SKM-1 treated with dmso at 0.1 percent for 144 hours (cell line): ENCODE measurements around the gene GRIK2.
"Not testable (repeated sequence)": the region's sequence is repeated elsewhere in the genome, so short reads cannot be mapped to it uniquely, and the experiment has no call there.

Source experiments
- DNase-seq: peaks from one replicate; lab custom pipeline; 2025; ENCODE audit not compliant: unreplicated experiment; lab: John Stamatoyannopoulos, UW

Gene GRIK2

DNA sequence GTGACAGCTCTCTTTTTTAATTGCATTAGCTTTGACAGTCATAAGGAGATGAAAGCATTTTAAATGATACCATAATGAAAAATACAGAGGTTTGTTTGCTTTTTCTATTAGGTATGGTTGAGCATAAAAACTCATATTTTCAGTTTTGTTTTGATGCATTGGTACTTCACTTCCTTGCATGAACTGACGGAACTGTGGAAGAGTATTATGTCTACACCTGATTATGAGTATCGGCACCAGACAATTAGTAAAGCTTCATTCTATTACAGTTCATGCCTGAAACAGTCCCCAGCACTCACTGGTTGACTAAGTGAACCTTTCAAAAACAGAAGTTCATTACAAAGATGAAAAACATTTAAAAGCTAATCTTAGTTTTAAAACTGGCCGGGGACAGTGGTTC is 593.0 kb downstream of the GRIK2 start:
- DNase-seq = no peak

DNA sequence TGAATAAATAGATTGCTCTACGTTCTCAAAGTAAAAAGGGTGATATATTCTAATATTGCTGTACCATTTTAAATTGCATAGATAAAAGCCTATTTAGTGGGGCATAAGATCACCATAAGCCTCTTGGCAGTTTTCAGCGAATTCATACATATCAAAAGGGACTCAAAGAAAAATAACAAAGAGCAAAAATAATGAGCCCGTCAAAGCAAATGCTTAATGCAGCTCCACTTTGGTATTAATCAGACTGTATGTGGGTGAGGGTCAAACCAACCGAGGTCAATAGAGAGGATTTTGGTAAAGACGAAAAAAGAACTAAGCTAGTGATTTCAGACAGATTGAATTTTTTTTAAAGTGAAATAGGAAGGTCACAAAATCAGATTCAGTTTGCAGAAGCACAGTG is 598.8 kb downstream of the GRIK2 start:
- no peak for DNase-seq

DNA sequence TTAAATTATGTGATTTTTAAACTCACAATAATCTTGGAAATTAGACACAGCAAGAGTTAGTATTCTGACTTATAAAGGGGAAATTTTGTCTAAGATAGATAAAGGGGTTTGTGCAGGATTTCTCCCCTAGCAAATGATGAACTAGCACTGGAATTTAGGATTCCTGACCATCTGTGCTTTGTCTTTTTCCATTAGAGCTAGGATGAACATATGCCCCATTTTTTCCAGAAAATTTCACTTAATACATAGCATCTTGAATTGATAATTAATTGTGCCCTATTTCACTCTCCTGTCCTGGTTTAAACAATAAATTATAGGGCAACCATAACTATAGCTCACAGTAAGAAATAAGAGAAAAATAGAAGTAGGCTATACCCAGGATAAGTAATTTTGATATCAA is 601.0 kb downstream of the GRIK2 start:
- DNase-seq = no peak

DNA sequence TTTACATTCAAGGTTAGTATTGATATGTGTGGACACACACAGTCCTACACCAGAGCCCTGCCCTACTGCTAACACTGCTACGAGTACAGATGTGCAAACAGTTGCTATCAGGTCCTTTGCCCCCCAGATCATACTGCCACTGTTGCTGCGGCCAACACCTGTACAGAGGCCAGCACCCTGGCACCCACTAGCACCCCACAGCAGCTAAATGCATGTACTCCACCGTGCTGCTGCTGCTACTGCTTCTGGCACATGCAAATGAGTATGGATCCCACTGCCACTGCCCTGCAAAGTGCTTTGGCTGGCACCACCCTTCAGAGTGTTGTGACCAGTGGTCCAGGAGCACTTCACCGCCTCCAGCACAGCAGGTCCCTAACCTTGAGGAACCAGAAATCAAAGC is 621.9 kb downstream of the GRIK2 start:
- DNase-seq = no peak

DNA sequence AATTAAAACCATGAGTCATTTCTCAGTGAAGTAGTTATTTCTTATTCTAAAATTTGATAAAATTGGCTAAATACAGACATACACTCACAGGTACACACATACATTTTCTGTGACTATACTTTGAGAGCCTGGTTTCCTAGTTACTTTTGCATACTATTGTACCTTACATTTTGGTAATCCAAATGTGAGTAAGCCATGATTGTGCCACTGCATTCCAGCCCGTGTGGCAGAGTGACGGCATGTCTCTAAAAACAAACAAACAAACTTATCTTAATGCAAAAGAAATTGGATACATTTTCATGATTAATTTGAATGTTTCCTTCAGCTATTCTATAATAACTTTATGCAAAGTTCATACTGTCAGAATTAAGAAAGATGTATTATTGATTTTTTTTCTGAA is 628.8 kb downstream of the GRIK2 start:
- DNase-seq = no peak

DNA sequence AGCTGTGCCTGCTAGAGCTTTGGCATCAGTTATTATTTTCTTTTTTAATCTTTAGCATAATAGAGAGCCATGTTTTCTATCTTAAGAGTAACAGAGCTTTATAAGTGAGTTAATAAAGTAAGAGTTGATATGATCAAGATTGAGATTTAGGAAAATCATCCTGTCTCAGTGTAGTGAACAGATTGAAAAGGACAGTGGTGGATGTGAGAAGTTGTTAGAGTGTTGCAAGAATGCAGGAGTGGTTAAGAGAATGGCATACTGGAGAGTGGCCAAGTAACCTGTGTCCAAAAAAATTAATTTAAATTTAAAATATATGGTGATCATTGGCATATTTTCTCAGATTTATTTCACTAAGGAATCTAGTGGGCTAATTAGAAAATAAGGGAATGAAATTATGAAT is 629.3 kb downstream of the GRIK2 start:
- no peak for DNase-seq

DNA sequence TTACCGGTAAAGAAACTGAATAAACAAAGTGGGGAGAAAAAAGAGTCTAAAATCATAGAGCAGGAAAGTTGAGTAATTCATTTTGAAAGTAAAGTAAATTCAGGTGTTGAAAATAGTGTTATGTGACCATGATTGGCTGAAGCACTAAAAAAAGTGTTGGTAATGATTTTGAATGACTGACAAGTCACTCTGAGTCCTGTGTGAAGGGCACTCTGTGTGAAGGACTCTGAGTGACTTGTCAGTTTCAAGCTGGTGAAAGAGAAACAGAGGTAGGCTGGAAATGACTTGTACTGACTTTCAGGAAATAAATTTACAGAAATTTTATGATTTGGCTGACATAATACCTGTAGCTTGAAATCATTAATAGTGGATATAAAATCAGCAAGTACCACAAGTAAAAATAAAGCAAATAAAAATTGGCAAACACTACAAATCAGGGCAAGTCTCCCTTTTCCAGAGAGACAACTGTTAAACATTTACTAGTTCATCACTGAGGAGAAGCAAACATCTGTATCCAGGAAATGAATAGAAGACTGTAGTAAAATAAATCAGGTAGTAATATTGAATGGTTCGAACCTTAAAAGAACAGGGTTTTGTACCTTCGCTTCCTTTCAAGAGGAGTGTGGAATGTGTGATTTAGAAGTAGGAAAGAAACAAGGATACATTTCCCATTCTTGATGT is 630.6 kb downstream of the GRIK2 start:
- DNase-seq = no peak

DNA sequence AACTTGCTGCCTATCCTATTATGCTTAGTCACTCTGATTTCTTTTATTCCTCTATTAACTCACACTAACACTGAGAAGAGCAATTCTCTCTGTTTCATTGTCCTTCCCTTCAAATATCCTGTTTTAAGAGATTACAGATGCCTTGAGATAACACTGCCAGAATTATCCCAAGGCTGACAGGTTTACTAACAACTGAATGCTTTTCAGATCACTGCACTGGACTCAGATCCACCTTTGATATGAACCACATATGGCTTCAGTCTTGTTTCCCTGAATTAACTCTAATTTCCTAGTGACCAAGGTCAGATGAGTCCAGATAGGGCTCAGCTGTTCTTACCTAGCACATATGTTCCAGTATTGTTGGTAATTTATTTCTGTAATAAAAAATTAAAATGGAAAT is 633.1 kb downstream of the GRIK2 start:
- DNase-seq = no peak

DNA sequence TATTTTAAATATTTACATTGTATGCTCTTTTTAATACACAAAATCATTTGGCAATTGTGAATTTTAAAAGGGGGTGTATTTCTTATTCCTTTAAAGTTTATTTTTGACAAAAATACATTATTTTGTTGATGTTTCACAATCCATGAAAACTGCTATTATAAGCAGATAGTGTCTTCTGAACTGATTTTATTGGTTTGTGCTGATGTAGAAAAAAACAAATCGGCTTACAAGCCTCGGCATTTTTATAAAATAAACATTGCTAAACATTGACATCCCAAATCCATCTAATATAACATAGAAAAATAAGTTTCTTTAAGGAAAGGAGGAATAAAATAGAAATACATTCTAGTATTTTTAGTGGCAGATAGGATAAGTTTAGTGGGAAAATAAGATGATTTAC is 634.7 kb downstream of the GRIK2 start:
- no peak for DNase-seq

DNA sequence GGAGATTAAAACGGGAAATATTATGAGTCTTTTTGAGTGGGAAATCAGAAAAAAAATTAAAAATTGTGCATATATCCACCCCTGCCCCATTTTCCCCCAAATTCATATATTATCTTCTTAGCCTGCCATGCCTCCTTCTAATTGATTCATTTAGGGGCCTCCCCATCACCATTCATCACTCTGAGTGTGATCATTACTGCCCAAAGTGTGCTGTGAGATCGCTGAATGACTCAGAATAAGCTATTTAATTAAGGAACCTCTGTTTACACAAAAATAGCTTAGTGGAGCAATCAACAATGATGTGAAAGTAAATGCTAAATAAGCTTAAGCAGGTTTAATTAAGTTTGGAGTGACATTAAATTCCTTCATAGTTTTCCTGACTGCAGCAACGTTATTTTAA is 645.5 kb downstream of the GRIK2 start:
- DNase-seq = no peak

DNA sequence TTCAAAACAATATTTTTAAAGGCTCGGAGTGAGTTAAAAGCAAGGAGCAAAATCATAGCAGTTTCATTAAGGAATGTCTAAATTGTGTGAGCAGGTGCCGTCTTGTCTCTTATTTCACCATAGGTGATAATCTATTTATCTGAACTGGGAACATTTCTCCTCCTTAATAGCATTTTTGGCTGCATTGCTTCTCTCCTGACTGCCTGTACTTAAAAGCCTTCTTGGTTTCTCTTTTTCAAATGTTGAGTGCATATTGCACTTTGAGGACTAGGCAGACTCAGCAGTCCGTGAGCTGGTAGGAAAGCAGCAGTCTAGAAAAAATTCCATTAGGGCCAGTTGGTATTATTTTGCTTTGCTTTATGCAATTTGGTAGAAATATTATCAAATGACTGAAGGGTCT is 645.9 kb downstream of the GRIK2 start:
- no peak for DNase-seq

DNA sequence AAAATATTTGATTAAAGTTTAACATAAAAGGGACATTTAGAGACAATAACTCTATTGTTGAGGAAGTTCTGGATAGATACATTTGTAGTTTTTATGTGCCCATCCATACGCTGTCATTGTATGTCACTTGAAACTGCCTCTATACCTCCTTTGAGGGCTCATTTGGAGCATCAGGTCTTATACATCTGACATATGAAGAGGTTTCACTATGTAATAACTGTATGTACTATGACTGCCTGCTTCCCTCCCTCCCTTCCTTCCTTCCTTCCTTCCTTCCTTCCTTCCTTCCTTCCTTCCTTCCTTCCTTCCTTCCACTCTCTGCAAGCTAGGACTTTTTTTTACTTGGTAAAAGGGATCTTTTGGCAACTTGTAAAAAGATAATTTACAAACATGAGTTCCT is 657.5 kb downstream of the GRIK2 start:
- no peak for DNase-seq

DNA sequence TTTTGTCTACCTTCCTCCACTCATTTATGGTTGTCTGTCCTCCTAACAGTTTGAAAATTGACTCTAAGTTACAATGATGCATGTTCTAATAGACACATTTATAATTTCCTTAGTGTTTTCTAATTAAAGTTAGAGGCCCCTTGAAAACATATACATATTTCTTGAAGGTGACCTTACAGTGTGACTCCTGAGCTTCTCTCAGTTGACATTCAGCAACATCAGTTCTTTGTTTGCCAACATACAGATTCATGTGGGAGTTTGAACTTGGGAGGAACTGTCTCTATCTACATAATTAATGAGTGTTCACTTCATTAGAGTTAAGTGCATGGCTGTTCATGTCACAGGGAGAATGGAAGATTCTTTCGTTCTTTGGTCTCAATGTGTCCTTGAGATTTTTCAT is 658.2 kb downstream of the GRIK2 start:
- no peak for DNase-seq

DNA sequence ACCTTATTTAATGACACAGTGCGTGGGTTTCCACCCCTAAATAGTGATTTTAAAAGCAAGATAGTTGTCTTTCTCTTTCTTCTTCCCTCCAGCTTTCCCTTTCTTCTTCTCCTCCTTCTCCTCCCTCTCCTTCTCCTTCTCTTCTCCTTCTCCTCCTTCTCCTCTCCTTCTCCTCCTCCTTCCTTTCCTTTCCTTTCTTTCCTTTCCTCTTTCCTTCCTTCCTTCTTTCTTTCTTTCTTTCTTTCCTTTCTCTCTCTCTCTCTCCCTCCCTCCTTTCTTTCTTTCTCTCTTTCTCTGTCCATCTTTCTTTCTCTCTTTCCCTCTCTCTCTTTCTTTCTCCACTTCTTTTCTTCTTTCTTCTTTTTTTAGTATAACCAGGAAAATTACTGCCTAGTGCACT is 670.6 kb downstream of the GRIK2 start:
- no peak for DNase-seq

DNA sequence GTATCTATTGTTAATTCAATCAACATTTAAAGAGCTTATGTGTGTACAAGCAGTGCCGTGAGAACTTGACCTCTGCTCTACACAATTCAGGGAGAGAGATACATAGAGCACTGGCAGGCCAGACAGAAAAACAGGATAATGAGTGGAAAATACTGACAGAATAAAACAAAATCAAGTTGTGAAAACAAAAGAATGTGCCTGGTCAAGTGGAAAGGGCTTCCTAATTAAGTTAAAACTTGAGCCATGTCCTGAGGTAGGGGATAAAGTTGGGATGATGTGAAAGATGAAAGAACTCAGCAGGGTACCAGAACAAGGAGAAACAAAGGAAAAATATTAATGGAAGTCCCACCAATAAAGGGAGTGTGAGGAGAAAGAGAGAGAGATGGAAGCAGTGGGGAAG is 672.8 kb downstream of the GRIK2 start:
- no peak for DNase-seq

DNA sequence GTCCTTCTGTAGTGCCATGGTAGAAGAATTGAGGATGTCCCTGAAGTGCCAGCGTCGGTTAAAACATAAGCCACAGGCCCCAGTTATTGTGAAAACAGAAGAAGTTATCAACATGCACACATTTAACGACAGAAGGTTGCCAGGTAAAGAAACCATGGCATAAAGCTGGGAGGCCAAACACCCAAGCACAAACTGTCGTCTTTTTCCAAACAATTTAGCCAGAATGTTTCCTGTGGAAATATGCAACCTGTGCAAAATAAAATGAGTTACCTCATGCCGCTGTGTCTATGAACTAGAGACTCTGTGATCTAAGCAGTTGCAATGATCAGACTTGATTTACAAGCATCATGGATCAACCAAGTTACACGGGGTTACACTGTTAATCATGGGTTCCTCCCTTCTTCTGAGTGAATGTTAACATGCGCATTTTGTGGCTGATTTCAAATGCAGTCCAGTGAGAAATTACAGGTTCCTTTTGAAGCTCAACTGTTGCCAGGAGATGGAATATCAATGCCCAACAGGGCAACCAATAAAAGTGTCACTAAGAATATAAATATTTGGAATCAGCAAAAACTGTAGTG is 674.9 kb downstream of the GRIK2 start:
- DNase-seq = no peak

DNA sequence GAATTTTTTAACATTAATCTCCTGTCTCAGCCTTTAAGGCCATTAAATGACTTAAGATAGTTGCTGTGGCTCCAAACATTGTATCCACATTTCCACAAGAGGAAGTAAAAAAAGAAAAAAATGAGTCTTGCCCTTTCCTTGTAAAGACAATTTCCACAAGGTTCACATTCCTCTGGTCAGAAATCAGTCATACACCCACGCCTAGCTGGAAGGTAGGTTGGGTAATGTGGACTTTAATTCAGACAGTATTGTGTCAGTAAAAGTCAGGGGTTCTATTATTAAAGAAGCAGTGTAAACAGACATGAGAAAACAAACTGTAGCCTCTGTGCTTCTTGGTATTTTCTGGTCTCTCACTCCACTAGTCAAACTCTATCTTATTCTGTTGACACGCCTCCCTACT is 682.0 kb downstream of the GRIK2 start:
- no peak for DNase-seq

DNA sequence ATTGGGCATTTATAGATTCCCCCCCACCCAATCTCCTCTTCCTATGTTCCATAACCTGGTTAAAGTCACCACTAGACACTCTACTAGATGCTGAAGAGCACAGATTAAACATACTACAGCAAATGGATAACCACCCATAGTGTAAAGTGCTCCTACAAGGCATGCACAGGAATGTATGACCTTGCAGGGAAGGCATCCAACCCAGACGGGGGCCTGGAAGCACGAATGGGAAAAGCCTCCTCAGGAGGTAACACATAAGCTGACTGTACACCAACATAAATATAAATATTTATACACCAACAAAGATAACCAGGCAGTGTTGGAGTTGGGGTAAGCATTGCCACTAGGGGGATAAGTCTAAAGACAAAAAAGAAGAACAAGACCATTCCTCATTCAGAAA is 691.7 kb downstream of the GRIK2 start:
- DNase-seq = no peak

DNA sequence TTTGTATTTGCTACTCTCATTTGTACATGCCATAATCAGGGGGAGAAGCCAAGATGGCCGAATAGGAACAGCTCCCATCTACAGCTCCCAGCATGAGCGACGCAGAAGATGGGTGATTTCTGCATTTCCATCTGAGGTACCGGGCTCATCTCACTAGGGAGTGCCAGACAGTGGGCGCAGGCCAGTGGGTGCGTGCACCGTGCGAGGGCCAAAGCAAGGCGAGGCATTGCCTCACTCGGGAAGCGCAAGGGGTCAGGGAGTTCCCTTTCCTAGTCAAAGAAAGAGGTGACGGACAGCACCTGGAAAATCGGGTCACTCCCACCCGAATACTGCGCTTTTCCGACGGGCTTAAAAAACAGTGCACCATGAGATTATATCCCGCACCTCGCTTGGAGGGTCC is 694.7 kb downstream of the GRIK2 start:
- DNase-seq = not testable (repeated sequence)

DNA sequence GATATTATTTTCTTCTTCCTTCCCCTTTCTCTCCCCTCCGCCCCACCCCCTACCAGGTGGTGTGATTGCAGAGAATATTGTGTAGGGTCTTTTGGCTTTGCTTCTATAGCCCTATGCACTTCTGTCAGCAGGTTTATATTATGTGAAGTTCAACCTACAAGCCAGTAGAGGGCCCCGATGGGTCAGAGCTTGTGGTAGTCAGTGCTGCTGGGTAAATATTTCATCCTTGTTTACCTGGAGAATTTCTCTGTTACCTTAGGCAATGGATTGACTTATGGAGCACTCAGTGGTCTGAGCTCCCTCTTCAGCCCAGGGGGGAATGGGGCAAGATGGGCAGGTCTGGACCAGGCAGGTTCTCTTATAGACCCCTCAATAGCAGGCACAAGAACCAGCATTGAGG is 720.9 kb downstream of the GRIK2 start:
- peak; percentile 12 for DNase-seq

DNA sequence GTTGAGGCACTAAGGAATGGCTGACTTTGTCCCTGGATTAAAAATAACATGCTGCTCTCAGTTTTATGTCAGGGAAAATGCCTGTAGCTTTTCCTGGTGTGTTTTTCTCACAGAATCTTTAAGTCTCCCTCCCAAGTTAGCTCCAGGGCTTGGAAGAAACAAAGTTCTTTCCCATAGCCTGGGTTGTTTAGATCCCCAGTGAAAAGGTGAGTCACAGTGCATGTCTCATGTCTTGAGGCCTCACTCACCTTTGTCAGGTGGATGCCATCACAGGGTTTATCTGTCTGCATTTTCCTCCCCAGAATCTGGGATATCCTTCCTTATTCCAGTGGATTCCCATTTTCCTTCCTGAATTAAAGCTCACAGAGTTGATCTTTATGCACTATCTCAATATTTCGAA is 722.4 kb downstream of the GRIK2 start:
- no peak for DNase-seq

DNA sequence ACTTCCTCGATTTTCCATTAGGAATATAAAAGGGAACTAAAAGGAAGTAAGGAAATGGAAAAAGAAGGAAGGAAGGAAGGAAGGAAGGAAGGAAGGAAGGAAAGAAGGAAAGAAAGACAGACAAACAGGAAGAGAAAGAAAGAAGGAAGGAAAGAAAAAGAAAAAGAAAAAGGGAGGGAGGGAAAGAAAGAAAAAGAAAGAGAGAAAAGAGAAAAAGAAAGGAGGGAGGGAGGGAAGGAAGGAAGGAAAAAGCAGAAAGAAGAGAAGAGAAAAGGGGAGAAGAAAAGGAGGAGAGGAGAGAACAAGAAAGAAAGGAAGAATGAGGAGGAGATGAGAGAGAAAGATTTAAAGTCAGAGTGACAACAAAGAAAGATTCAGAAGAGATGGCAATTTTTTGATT is 724.5 kb downstream of the GRIK2 start:
- DNase-seq = no peak
